A549 (cell line): ENCODE data around the gene RCN2. TPM values are rescaled to one million over a fixed set of nuclear protein-coding genes. Genes with fewer than 3 reads are reported as not detected.

ENCODE experiments used
- ATAC-seq, 2 experiments: fragments of 200-7000 bp in 1 of 2; fragments of >200 bp in 1 of 2; cut with Nextera tagmentation in 1 of 2; cut with Tn5 transposase in 1 of 2; 3 replicates each; pipeline versions ENCODE4 v1.8.0 to v1.9.1; 2018 to 2020; ENCODE audit warnings: mild to moderate bottlenecking in 1 of 2, moderate library complexity in 1 of 2
- CTCF ChIA-PET: fragments of 300-600 bp; sonication (Branson Sonifier 250); formaldehyde crosslinking; extraction: SDS; loops from one replicate; lab custom pipeline; 2021; ENCODE audit warnings: antibody characterized with exemption, inconsistent platforms; lab: Yijun Ruan, JAX
- POLR2A ChIA-PET: fragments of 350-600 bp; formaldehyde crosslinking; extraction: SDS; loops from one replicate; lab custom pipeline; 2021; ENCODE audit warnings: antibody characterized with exemption, inconsistent platforms; lab: Yijun Ruan, JAX
- DNase-seq, 2 experiments: peaks; one replicate each; pipeline versions ENCODE4 v3.0.0 to v3.0.0-alpha.2; 2011 to 2016; ENCODE audit warnings: low read depth in 1 of 2, low spot score in 1 of 2
- FAIRE-seq: peaks from 2 replicates; lab custom pipeline; 2011; peaks lifted over from hg19 to GRCh38; lab: Jason Lieb, UNC
- H3K27ac ChIP-seq, 2 experiments: fragments of >200 bp; sonication (Bioruptor Twin); formaldehyde crosslinking; 3 replicates each; pipeline ENCODE4 v1.5.1; 2016 to 2017
- H3K4me1 ChIP-seq: fragments of >200 bp; sonication (Bioruptor Twin); formaldehyde crosslinking; 3 replicates; pipeline ENCODE4 v1.6.1; 2016
- H3K4me2 ChIP-seq: fragments of >200 bp; sonication (Bioruptor Twin); formaldehyde crosslinking; 3 replicates; pipeline ENCODE4 v1.6.1; 2016
- H3K4me3 ChIP-seq: fragments of >200 bp; sonication (Bioruptor Twin); formaldehyde crosslinking; 3 replicates; pipeline ENCODE4 v1.5.1; 2016
- H3K9me3 ChIP-seq: fragments of >200 bp; sonication (Bioruptor Twin); formaldehyde crosslinking; 3 replicates; pipeline ENCODE4 v1.6.1; 2016
- BCL3 ChIP-seq: fragments of >200 bp; sonication (Bioruptor Twin); formaldehyde crosslinking; IDR thresholded peaks from 3 replicates; pipeline ENCODE4 v1.6.1; 2016
- CBX2 ChIP-seq: fragments of 200-600 bp; sonication (generic); IDR thresholded peaks from 2 replicates; pipeline ENCODE4 v1.6.1; 2016; ENCODE audit warnings: low read depth, mild to moderate bottlenecking, borderline replicate concordance
- CEBPB ChIP-seq, 2 experiments: fragments of >200 bp in 1 of 2; sonication (Bioruptor Twin) in 1 of 2; formaldehyde crosslinking in 1 of 2; IDR thresholded peaks; 2 replicates each; pipeline ENCODE4 v1.6.1; 2012 to 2016
- CHD2 ChIP-seq: fragments of 150-350 bp; IDR thresholded peaks from 2 replicates; pipeline ENCODE4 v1.6.1; 2014; ENCODE audit warnings: low read length; ENCODE audit not compliant: partially characterized antibody
- CHD4 ChIP-seq: fragments of 200-600 bp; sonication (generic); IDR thresholded peaks from 2 replicates; pipeline ENCODE4 v1.6.1; 2016; ENCODE audit warnings: antibody characterized with exemption, mild to moderate bottlenecking, borderline replicate concordance
- CTCF ChIP-seq: fragments of >200 bp; sonication (Bioruptor Twin); formaldehyde crosslinking; IDR thresholded peaks from 3 replicates; pipeline ENCODE4 v1.5.1; 2016
- E2F6 ChIP-seq: IDR thresholded peaks from 2 replicates; pipeline ENCODE4 v1.6.1; 2012; ENCODE audit warnings: low read depth, borderline replicate concordance
- EHMT2 ChIP-seq: fragments of 200-600 bp; sonication (generic); IDR thresholded peaks from 2 replicates; pipeline ENCODE4 v1.6.1; 2016; ENCODE audit warnings: antibody characterized with exemption, low read depth, mild to moderate bottlenecking, moderate library complexity
- FOSB ChIP-seq: fragments of 250-450 bp; sonication (Bioruptor Pico); IDR thresholded peaks from 2 replicates; pipeline ENCODE4 v1.5.0; 2020; ENCODE audit warnings: mild to moderate bottlenecking, moderate library complexity
- FOXS1 ChIP-seq: fragments of 250-450 bp; sonication (Bioruptor Pico); IDR thresholded peaks from 2 replicates; pipeline ENCODE4 v1.5.0; 2020; ENCODE audit warnings: mild to moderate bottlenecking, moderate library complexity
- HDAC2 ChIP-seq: fragments of 200-600 bp; sonication (generic); IDR thresholded peaks from 2 replicates; pipeline ENCODE4 v1.6.1; 2016
- HEYL ChIP-seq: fragments of 250-450 bp; sonication (Bioruptor Pico); IDR thresholded peaks from 2 replicates; pipeline ENCODE4 v1.8.0; 2021; ENCODE audit warnings: mild to moderate bottlenecking, moderate library complexity
- HOXB13 ChIP-seq: fragments of 250-450 bp; sonication (Bioruptor Pico); IDR thresholded peaks from 2 replicates; pipeline ENCODE4 v1.5.0; 2020; ENCODE audit warnings: low read depth, mild to moderate bottlenecking, moderate library complexity
- MAZ ChIP-seq: fragments of 150-350 bp; IDR thresholded peaks from 2 replicates; pipeline ENCODE4 v1.6.1; 2014; ENCODE audit warnings: antibody characterized with exemption, low read depth, low read length, borderline replicate concordance
- MYC ChIP-seq: IDR thresholded peaks from 2 replicates; pipeline ENCODE4 v1.6.1; 2012; ENCODE audit warnings: mild to moderate bottlenecking, inconsistent platforms, low read length, improper control_type of control experiment, borderline replicate concordance
- NFE2L2 ChIP-seq: fragments of 150-350 bp; conservative IDR thresholded peaks from 2 replicates; pipeline ENCODE4 v1.6.1; 2014; ENCODE audit warnings: low read length
- PHF8 ChIP-seq: fragments of 200-600 bp; sonication (generic); IDR thresholded peaks from 2 replicates; pipeline ENCODE4 v1.6.1; 2016; ENCODE audit warnings: low read depth, mild to moderate bottlenecking, antibody characterized with exemption, moderate library complexity, borderline replicate concordance
- POLR2AphosphoS2 ChIP-seq: conservative IDR thresholded peaks from 2 replicates; pipeline ENCODE4 v1.6.1; 2012; ENCODE audit warnings: low read length, improper control_type of control experiment, inconsistent platforms
- RAD21 ChIP-seq, 2 experiments: fragments of >200 bp in 1 of 2; sonication (Bioruptor Twin) in 1 of 2; formaldehyde crosslinking in 1 of 2; IDR thresholded peaks in 1 of 2; conservative IDR thresholded peaks in 1 of 2; 2 replicates in 1 of 2; 3 replicates in 1 of 2; pipeline ENCODE4 v1.6.1; 2012 to 2018; ENCODE audit warnings: inconsistent platforms in 1 of 2
- REST ChIP-seq: fragments of 200-600 bp; sonication (generic); IDR thresholded peaks from 2 replicates; pipeline ENCODE4 v1.6.1; 2016; ENCODE audit warnings: antibody characterized with exemption, mild to moderate bottlenecking, moderate library complexity
- SMC3 ChIP-seq: fragments of >200 bp; sonication (Bioruptor Twin); formaldehyde crosslinking; IDR thresholded peaks from 3 replicates; pipeline ENCODE4 v1.6.1; 2018; ENCODE audit warnings: inconsistent platforms
- SREBF2 ChIP-seq: fragments of 450-650 bp; IDR thresholded peaks from 2 replicates; pipeline ENCODE4 v1.6.1; 2014; ENCODE audit warnings: mild to moderate bottlenecking, moderate library complexity
- ZFP36 ChIP-seq: fragments of 450-650 bp; IDR thresholded peaks from 2 replicates; pipeline ENCODE4 v1.6.1; 2014; ENCODE audit warnings: borderline replicate concordance; ENCODE audit not compliant: partially characterized antibody
- WGBS: methylation state at CpG from one replicate; pipeline ENCODE4 v1.1.6; 2017; ENCODE audit errors: missing lambda C conversion rate; 5-methylcytosine and 5-hydroxymethylcytosine counted together
- polyA plus RNA-seq, 4 experiments: library from polyadenylated mRNA; depleted of rRNA in 3 of 4; stranded (reverse); fragments of >200 nt; fragmentation: RNase III in 1 of 4; extraction: RNeasy Plus Mini Kit Qiagen cat#74134 plus additional on column Dnase treatment in 1 of 4; gene quantifications; 2 replicates in 3 of 4; 3 replicates in 1 of 4; pipeline ENCODE4 v1.2.3, GENCODE V29; 2011 to 2017
- TF ChIP-seq, protein P1 (sequence below): fragments of 150-350 bp; IDR thresholded peaks from 2 replicates; pipeline ENCODE4 v1.6.1; 2014; ENCODE audit warnings: low read depth, mild to moderate bottlenecking, low read length

Gene RCN2
- polyA plus RNA-seq, 2 of the 4 experiments (the other 2 are of a cell fraction), result 81.3 to 152 TPM

DNA sequence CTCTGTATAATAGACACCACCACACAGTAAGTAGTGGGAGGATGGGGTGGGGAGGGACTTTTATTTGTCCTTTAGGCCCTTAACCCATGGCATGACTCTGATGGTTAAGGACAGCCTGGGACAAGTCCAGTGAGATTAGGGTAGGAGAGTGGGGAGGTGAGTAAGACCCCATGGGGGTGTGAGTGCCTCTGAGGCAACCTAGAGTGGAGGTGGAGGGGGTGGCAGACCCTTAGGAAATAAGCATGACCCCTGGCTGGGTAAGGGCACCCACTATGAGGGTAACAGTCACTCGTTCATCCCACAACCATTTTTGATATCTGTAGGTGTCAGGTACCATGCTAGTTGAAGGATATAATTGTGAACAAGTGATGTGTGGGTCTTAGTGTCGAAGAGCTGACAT, 42.4 kb downstream of the RCN2 start:
- Histone ChIP-seq H3K4me1 (no peaks in the 10 kb centered on the region), H3K9me3 (0 out of 3 replicates have a peak, but pooled peaks cover 6% of the 10 kb centered on the region), H3K4me2 (no peak overlapping the region), H3K4me3 (no peak overlapping the region), H3K27ac (no peak overlapping the region)
- DNase-seq (no peak), ATAC-seq (no peak; a peak in 1 of 6 replicates), FAIRE-seq (no peak)
- no peak for TF ChIP-seq CHD4
- TF ChIP-seq E2F6, result no peak
- TF ChIP-seq CTCF, result no peak
- TF ChIP-seq, protein P1, sequence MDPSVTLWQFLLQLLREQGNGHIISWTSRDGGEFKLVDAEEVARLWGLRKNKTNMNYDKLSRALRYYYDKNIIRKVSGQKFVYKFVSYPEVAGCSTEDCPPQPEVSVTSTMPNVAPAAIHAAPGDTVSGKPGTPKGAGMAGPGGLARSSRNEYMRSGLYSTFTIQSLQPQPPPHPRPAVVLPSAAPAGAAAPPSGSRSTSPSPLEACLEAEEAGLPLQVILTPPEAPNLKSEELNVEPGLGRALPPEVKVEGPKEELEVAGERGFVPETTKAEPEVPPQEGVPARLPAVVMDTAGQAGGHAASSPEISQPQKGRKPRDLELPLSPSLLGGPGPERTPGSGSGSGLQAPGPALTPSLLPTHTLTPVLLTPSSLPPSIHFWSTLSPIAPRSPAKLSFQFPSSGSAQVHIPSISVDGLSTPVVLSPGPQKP, result no peak
- no peak for TF ChIP-seq CEBPB (IDR thresholded peaks at IDR 0.05)
- TF ChIP-seq FOXS1 (CRISPR knock-in tag), result no peak
- no peak for TF ChIP-seq CBX2
- no peak for TF ChIP-seq EHMT2
- no peak for TF ChIP-seq FOSB
- WGBS, result 45% methylated on average over 2 of the region's 2 CpGs
- POLR2A ChIA-PET, result no interaction called here
- CTCF ChIA-PET, result interaction anchor here (0.5 to 2.3 kb wide), 7 partner anchors 9 to 570 kb away, joined by 3 to 11 read pairs (median 3); no protein-coding TSS in a partner anchor

DNA sequence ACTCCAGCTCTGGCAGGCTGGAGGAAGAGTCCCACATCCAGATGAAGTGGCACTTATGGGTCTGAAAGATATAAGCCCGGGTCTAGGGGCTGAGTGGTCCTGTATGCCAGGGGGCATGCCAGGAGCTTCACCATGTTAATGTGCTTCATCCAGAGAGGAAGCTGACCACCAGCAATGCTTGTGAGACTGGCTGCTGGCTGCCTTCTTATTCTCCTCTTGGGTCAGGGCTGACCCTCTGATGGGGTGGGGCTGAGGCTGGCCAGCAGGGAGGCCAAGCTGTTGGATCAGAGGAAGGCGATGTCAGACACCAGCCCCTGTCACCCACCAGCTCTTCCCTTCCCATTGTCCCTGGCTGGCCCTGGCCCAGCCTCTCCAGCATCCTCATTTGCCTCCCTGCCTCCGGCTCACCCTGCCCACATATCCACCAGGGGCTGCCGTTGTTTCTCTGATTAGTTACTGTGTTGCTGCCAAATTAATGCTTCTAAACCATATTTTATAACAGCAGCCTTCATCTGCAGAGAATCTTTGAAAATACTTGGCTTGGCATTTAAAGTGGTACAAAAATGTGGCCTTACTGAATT, 43.0 kb downstream of the RCN2 start:
- 0 out of 3 replicates have a peak, but pooled peaks cover 10% of the 10 kb centered on the region for H3K9me3 ChIP-seq
- H3K4me3 ChIP-seq, result no peak overlapping the region
- WGBS, result 46% methylated on average over 4 of the region's 4 CpGs
- H3K4me1 ChIP-seq, result no peaks in the 10 kb centered on the region
- ATAC-seq (peak; percentile 14 to 17; a peak in 3 of 6 replicates), FAIRE-seq (no peak), DNase-seq (no peak)
- no peak overlapping the region for H3K4me2 ChIP-seq
- ChIA-PET CTCF (interaction anchor here (0.5 to 2.3 kb wide), 6 partner anchors 8 to 569 kb away, joined by 3 to 11 read pairs (median 4); no protein-coding TSS in a partner anchor), POLR2A (no interaction called here)
- TF ChIP-seq MYC (no peak), CHD4 (no peak), RAD21 (conservative IDR thresholded peaks at IDR 0.05 in 1 of 2, IDR thresholded peaks at IDR 0.05 in 1 of 2) (0 out of 5 replicates have a peak, but pooled peaks of 1 of the 2 experiments have one; percentile 3)
- H3K27ac ChIP-seq, result no peak overlapping the region

DNA sequence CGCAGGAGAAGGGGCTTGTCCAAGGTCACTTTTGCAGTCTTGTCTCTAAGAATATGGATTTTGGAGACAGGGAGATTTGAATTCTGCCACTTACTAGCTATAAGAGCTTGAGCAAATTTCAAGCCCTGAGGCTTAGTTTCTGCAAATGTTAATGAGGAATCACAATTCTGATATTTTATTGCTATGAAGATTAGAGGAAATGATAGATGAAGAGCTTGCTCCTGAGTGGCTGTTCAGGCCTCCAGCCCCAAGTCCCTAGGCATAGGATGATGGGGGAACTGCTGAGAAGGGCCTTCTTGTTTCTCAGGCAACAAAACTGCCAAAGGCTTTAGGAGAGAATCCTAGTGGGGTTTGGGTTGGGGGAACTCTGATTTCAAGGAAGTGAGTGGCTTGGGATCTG, 44.6 kb downstream of the RCN2 start:
- no peak for ATAC-seq
- no peak for FAIRE-seq
- H3K4me1 ChIP-seq, result no peaks in the 10 kb centered on the region
- H3K9me3 ChIP-seq, result 0 out of 3 replicates have a peak, but pooled peaks cover 16% of the 10 kb centered on the region
- no peak overlapping the region for H3K27ac ChIP-seq
- no peak for DNase-seq
- 43% methylated on average over 1 of the region's 1 CpG for WGBS
- CTCF ChIA-PET, result interaction anchor here (1.0 to 1.9 kb wide), 3 partner anchors 20 to 47 kb away, joined by 3 to 5 read pairs (median 5); no protein-coding TSS in a partner anchor
- H3K4me3 ChIP-seq, result no peak overlapping the region
- H3K4me2 ChIP-seq, result no peak overlapping the region
- POLR2A ChIA-PET, result no interaction called here
- TF ChIP-seq CHD2 (no peak), FOSB (no peak), REST (no peak), HOXB13 (CRISPR knock-in tag) (no peak), MAZ (no peak), HDAC2 (no peak), SREBF2 (no peak), BCL3 (no peak), ZFP36 (no peak), PHF8 (no peak), SMC3 (no peak), NFE2L2 (no peak), POLR2AphosphoS2 (no peak), HEYL (CRISPR knock-in tag) (no peak)
